Muscle layer of colon (tissue), 2 donors: ENCODE data around the gene MARS1.
A peak's percentile ranks its signal among the peaks of the same experiment; 100 is the strongest.

Experiments used
- H3K27ac ChIP-seq: one replicate; pipeline ENCODE4 v1.7.0; 2013; ENCODE audit warnings: low read depth, mild to moderate bottlenecking, low read length, moderate library complexity
- H3K27me3 ChIP-seq, 2 donors: one replicate each; pipeline ENCODE4 v1.7.0; 2013; ENCODE audit warnings: low read length in 2 of 2, mild to moderate bottlenecking in 2 of 2; ENCODE audit not compliant: insufficient read depth in 2 of 2, control insufficient read depth in 1 of 2
- H3K36me3 ChIP-seq: one replicate; pipeline ENCODE4 v1.7.0; 2013; ENCODE audit warnings: mild to moderate bottlenecking, low read length; ENCODE audit not compliant: insufficient read depth
- H3K4me1 ChIP-seq: one replicate; pipeline ENCODE4 v1.7.0; 2013; ENCODE audit warnings: mild to moderate bottlenecking, low read length; ENCODE audit not compliant: insufficient read depth
- H3K4me3 ChIP-seq, 2 donors: one replicate each; pipeline ENCODE4 v1.7.0; 2013; ENCODE audit warnings: low read length in 2 of 2, low read depth in 1 of 2, mild to moderate bottlenecking in 1 of 2, moderate library complexity in 1 of 2
- H3K9ac ChIP-seq: one replicate; pipeline ENCODE4 v1.7.0; 2013; ENCODE audit warnings: low read length
- H3K9me3 ChIP-seq: one replicate; pipeline ENCODE4 v1.7.0; 2013; ENCODE audit warnings: mild to moderate bottlenecking, low read length
- donor health status: abdominal sarcoma.
- donor health status: Adenocarcinoma of cecum.

MARS1 gene

DNA sequence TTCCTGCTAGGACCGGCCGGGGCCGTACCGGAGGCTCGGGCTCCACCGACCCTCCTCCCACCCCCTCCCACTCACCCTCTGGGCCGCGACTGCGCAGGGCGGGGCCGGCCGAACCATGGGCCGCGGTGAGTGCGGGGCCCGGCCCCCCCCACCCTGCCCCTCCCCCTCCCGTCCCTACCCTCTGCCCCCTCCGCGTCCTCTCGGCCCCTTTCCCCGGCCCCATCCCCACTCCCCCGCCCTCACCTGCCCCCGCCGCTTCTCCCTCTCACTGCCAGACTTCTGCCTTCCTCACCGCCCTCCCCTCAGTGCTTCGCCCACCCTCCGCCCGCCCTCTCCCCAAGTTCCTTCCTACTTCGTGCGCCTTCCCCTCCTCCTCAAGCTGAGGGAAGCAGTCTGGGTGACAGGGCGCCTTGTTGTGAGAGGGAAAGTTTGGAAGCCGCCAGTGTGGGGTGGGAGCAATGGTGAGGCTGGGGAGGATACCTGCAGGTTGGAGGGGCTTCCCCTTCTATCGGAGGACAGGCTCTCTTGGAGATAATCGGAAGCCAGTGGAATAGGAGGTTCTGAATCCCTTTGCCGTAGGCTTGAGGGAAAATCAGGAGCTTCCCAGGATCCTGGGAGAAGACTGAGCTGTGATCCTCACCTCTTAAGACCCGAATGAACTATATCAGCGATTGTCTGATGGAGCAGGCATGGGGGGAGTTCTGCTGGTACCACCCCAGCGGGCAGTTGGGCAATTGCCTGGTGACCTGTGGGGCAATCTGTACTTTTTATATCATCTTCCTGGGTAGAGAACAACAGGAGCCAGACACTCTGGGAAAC, 35.2 kb downstream of the MARS1 start:
- Histone ChIP-seq H3K27ac (peak overlapping the region; percentile 67), H3K9ac (peak overlapping the region; percentile 47), H3K4me1 (peaks cover 50% of the 10 kb centered on the region)

DNA sequence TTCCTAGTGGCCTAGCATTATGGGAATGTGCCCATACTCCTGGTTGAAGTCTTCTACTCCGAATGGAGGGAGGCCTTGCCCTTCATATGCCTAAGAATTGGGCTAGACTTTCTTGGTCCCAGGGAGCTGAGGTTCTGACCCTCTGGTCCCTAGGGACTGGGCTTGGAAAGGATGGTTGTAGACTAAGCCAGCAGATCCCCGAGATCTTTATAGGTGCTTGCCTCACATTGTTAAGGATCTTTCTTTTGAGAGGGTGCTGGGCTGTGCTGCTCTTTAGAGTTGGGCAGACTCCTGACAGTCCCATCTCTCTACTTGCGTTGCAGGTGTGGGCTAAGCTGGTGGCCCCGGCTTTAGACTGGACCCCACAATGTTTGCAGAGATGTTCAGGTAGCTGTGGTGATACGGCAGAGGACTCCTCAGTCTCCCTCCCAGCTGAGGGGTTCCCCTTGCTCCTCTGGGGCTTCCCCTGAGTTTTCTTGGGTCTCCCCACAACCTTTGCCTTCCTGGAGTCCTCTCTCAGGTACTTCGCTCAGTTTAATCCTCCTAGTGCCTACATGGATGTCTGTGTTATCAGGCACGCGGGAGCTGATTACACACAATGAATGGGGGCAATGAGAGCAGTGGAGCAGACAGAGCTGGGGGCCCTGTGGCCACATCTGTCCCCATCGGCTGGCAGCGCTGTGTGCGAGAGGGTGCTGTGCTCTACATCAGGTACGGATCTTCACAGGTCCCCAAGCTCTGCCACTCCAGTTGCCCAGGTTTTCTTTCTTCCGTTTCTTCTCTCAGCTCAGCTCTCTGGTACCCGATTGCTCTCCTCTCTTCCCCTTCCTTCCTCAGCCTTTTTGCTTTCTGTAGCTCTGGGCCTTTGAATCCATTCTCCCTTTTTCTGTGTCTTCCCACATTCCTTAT, 36.1 kb downstream of the MARS1 start:
- Histone ChIP-seq H3K27ac (peak overlapping the region; percentile 67), H3K4me3 (peak overlapping the region; percentile 55 to 71), H3K36me3 (peaks cover 47% of the 10 kb centered on the region), H3K9me3 (no peaks in the 10 kb centered on the region), H3K4me1 (peaks cover 41% of the 10 kb centered on the region), H3K9ac (peak overlapping the region; percentile 47), H3K27me3 (no peaks in the 10 kb centered on the region)

More for the DNA sequence above, 35.2 kb downstream of the MARS1 start:
- Histone ChIP-seq H3K36me3 (peaks cover 39% of the 10 kb centered on the region), H3K4me3 (peak overlapping the region; percentile 55 to 71), H3K9me3 (no peaks in the 10 kb centered on the region), H3K27me3 (no peaks in the 10 kb centered on the region)

DNA sequence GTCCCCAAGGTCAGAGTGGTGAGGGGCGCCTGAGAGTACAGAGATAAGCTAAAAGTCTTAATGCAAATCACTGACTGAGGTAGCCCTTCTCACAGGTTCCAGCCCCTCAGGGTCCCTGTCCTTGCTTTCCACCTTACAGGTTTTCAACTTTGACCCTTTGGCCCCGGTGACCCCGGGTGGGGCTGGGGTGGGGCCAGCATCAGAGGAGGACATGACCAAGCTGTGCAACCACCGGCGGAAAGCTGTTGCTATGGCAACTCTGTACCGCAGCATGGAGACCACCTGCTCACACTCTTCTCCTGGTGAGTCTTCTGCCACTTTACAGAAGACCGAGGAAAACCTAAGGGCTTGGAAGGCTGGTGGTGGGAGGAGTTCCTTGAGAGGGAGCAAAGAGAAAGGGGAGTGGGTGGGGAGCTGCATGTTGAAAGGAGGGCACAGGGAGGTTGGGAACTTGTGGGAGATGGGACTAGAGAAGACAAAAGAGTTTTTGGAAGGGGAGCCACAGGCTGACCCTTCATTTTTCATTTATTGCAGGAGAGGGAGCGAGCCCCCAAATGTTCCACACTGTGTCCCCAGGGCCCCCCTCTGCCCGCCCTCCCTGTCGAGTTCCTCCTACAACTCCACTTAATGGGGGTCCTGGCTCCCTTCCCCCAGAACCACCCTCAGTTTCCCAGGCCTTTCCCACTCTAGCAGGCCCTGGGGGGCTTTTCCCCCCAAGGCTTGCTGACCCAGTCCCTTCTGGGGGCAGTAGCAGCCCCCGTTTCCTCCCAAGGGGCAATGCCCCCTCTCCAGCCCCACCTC, 37.1 kb downstream of the MARS1 start:
- Histone ChIP-seq H3K4me3 (no peak overlapping the region), H3K9ac (no peak overlapping the region), H3K36me3 (peaks cover 55% of the 10 kb centered on the region)

DNA sequence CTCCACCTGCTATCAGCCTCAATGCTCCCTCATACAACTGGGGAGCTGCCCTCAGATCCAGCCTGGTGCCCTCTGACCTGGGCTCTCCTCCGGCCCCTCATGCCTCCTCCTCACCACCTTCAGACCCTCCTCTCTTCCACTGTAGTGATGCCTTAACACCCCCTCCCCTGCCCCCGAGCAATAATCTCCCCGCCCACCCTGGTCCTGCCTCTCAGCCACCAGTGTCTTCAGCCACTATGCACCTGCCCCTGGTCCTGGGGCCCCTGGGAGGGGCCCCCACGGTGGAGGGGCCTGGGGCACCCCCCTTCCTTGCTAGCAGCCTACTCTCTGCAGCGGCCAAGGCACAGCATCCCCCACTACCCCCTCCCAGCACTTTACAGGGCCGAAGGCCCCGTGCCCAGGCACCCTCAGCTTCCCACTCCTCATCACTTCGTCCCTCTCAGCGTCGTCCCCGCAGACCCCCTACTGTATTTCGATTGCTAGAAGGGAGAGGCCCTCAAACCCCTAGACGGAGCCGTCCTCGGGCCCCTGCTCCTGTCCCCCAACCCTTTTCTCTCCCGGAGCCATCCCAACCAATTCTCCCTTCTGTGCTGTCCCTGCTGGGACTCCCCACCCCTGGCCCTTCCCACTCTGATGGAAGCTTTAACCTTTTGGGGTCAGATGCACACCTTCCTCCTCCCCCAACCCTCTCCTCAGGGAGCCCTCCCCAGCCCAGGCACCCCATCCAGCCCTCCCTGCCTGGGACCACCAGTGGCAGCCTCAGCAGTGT, 37.9 kb downstream of the MARS1 start:
- no peak overlapping the region for H3K27ac ChIP-seq
- peaks cover 63% of the 10 kb centered on the region for H3K36me3 ChIP-seq
- H3K4me1 ChIP-seq = peaks cover 35% of the 10 kb centered on the region
- H3K4me3 ChIP-seq = no peak overlapping the region
- no peak overlapping the region for H3K9ac ChIP-seq
- H3K9me3 ChIP-seq = no peaks in the 10 kb centered on the region
- no peaks in the 10 kb centered on the region for H3K27me3 ChIP-seq

More for the DNA sequence above, 37.1 kb downstream of the MARS1 start:
- peaks cover 35% of the 10 kb centered on the region for H3K4me1 ChIP-seq
- H3K9me3 ChIP-seq = no peaks in the 10 kb centered on the region
- no peaks in the 10 kb centered on the region for H3K27me3 ChIP-seq
- no peak overlapping the region for H3K27ac ChIP-seq

DNA sequence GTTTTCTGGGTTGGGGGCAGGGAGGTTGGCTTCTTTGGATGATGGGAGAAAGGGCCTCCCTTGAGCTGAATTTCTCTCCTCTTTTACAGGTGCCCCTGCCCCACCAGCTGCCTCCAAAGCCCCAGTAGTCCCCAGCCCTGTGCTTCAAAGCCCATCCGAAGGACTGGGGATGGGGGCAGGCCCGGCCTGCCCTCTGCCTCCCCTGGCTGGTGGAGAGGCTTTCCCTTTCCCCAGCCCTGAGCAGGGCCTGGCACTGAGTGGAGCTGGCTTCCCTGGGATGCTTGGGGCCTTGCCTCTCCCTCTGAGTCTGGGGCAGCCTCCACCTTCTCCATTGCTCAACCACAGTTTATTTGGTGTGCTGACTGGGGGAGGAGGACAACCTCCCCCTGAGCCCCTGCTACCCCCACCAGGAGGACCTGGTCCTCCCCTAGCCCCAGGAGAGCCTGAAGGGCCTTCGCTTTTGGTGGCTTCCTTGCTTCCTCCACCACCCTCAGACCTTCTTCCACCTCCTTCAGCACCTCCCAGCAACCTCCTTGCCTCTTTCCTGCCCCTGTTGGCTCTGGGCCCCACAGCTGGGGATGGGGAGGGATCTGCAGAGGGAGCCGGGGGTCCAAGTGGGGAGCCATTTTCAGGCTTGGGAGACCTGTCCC, 38.7 kb downstream of the MARS1 start:
- Histone ChIP-seq H3K27me3 (no peaks in the 10 kb centered on the region), H3K9ac (no peak overlapping the region), H3K4me3 (no peak overlapping the region), H3K27ac (no peak overlapping the region), H3K36me3 (peaks cover 70% of the 10 kb centered on the region), H3K4me1 (peaks cover 27% of the 10 kb centered on the region), H3K9me3 (no peaks in the 10 kb centered on the region)

DNA sequence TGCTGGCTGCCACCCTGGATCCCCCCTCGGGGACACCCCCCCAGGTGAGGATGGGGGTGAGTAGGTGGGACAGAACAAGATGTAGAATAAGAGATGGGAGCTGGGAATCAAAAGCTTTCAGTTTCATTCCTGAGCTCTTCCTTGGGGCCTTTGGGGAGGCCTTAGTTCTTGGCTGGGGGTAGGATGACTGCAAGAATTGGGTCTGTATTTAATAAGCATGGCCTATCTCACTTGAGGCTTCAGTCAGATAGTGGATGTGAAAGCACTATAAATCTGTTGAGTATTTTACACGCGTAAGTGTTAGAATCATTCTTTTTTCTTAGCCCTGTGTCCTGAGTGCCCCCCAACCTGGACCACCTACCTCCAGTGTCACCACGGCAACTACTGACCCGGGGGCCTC, 39.3 kb downstream of the MARS1 start:
- Histone ChIP-seq H3K9ac (no peak overlapping the region), H3K36me3 (peaks cover 76% of the 10 kb centered on the region), H3K27ac (no peak overlapping the region), H3K9me3 (no peaks in the 10 kb centered on the region), H3K4me3 (no peak overlapping the region), H3K4me1 (peaks cover 21% of the 10 kb centered on the region), H3K27me3 (no peaks in the 10 kb centered on the region)

DNA sequence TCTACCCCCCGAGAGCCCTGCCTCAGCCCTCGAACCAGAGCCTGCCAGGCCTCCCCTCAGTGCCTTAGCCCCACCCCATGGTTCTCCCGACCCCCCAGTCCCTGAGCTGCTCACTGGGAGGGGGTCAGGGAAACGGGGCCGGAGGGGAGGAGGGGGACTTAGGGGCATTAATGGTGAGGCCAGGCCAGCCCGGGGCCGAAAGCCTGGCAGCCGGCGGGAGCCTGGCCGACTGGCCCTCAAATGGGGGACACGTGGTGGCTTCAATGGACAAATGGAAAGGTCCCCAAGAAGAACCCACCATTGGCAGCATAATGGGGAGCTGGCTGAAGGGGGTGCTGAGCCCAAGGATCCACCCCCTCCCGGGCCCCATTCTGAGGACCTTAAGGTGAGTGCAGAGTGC, 40.3 kb downstream of the MARS1 start:
- Histone ChIP-seq H3K36me3 (peaks cover 86% of the 10 kb centered on the region), H3K4me3 (no peak overlapping the region), H3K27ac (no peak overlapping the region), H3K4me1 (peaks cover 21% of the 10 kb centered on the region), H3K9me3 (no peaks in the 10 kb centered on the region), H3K27me3 (no peaks in the 10 kb centered on the region), H3K9ac (no peak overlapping the region)

DNA sequence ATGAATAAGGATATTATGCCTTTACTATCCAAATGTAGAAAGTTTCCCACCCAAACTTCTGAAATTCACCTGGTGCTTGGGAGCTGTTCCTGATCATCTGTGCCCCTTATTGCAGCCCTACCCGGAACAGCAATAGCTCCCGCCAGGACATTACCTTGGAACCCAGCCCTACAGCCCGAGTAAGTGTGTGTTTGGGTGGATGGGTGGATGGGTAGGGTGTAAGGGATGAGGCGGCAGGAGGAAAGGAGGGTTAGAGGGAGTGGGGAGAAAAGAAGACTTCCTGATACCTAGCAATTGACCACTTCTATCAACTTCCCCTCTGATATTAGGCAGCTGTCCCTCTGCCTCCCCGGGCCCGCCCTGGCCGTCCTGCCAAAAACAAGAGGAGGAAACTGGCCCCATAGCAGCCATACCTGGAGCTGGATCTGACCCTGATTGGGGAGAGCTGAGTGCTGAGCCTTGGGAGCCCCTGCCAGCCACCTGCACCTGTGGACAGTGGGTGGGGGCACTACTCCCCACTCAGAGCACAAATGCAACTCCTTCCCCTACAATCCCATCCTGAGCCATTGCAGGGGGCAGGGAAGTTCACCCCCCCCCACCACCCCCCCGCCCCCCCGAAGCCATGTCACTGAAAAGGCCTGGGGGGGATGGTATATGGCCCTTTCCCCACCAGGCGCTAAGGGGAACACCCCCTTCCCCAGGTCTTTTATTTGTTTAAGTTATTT, 41.1 kb downstream of the MARS1 start:
- Histone ChIP-seq H3K27ac (no peak overlapping the region), H3K4me3 (no peak overlapping the region), H3K27me3 (no peaks in the 10 kb centered on the region), H3K9ac (no peak overlapping the region), H3K9me3 (no peaks in the 10 kb centered on the region), H3K4me1 (peaks cover 13% of the 10 kb centered on the region), H3K36me3 (peaks cover 90% of the 10 kb centered on the region)

DNA sequence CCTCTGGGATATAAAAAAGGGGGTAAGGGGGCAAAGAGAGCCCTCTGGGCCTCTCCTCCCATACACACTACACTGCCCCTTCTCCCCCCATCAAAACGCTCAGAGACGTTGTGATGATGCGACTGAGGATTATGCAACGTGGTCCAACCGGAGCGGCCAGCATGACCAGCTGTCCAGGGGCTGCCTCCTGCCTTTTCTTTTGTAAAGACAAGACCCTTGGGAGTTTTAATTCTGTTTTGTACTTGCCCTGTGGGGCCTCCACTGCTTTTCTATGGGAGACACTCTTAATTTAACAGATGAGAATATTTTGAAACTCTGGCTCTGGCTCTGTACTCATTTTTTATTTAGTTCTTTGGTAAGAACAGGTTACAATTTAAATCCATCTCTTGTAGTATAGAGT, 42.0 kb downstream of the MARS1 start:
- peaks cover 89% of the 10 kb centered on the region for H3K36me3 ChIP-seq
- H3K4me1 ChIP-seq = peaks cover 4% of the 10 kb centered on the region
- no peak overlapping the region for H3K9ac ChIP-seq
- no peak overlapping the region for H3K4me3 ChIP-seq
- H3K9me3 ChIP-seq = no peaks in the 10 kb centered on the region
- no peak overlapping the region for H3K27ac ChIP-seq
- no peaks in the 10 kb centered on the region for H3K27me3 ChIP-seq
